Measurements from ENCODE around the gene BCR. TPM values are rescaled to one million over a fixed set of nuclear protein-coding genes. Genes with fewer than 3 reads are reported as not detected.

Gene BCR
- total and polyA plus RNA-seq, 2 experiments from 2014 or later: 38.8 to 42.2 TPM

DNA sequence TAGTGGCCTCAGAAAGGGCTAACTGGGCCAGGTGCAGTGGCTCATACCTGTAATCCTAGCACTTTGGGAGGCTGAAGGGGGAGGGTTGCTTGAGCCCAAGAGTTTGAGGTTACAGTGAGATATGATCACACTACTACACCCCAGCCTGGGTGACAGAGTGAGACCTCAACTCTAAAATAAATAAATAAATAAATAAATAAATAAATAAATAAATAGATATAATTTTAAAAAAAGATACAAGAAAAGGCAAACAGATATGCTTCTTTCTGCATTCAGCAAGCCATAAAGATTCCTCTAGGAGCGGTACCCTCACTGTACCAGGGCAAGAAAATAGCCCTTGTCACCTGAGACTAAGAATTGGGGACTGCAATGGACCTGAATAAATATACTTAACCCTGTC lies 37.2 kb upstream of the BCR start:
- Histone ChIP-seq H3K36me3 (replicated peaks; ENCODE audit: insufficient read depth, low read depth) (no peaks in the 10 kb centered on the region), H2AFZ (no peak overlapping the region), H3K79me2 (no peaks in the 10 kb centered on the region), H3K9me3 (ENCODE audit: low read depth) (no peaks in the 10 kb centered on the region), H3K9me2 (replicated peaks; ENCODE audit: insufficient read depth) (no peaks in the 10 kb centered on the region), H3K4me1 (ENCODE audit: insufficient read depth) (peaks cover 21% of the 10 kb centered on the region), H3K27ac (no peak overlapping the region), H3K4me2 (no peak overlapping the region), H3K27me3 (no peaks in the 10 kb centered on the region), H3K4me3 (no peak overlapping the region), H4K20me1 (ENCODE audit: insufficient read depth, poor library complexity, severe bottlenecking) (no peaks in the 10 kb centered on the region)
- 96% methylated on average over 1 of the region's 1 CpG for WGBS (ENCODE audit: low lambda C conversion rate, missing lambda C conversion rate)
- no peak for DNase-seq (ENCODE audit: low spot score)
- TF ChIP-seq, protein P1, sequence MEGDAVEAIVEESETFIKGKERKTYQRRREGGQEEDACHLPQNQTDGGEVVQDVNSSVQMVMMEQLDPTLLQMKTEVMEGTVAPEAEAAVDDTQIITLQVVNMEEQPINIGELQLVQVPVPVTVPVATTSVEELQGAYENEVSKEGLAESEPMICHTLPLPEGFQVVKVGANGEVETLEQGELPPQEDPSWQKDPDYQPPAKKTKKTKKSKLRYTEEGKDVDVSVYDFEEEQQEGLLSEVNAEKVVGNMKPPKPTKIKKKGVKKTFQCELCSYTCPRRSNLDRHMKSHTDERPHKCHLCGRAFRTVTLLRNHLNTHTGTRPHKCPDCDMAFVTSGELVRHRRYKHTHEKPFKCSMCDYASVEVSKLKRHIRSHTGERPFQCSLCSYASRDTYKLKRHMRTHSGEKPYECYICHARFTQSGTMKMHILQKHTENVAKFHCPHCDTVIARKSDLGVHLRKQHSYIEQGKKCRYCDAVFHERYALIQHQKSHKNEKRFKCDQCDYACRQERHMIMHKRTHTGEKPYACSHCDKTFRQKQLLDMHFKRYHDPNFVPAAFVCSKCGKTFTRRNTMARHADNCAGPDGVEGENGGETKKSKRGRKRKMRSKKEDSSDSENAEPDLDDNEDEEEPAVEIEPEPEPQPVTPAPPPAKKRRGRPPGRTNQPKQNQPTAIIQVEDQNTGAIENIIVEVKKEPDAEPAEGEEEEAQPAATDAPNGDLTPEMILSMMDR (IDR thresholded peaks at IDR 0.05; ENCODE audit: poor library complexity): no peak
- TF ChIP-seq EZH2 (IDR thresholded peaks at IDR 0.05; ENCODE audit: borderline replicate concordance) (no peak), EZH2phosphoT487 (IDR thresholded peaks at IDR 0.05; ENCODE audit: low read depth, severe bottlenecking, unreplicated experiment) (no peak)

DNA sequence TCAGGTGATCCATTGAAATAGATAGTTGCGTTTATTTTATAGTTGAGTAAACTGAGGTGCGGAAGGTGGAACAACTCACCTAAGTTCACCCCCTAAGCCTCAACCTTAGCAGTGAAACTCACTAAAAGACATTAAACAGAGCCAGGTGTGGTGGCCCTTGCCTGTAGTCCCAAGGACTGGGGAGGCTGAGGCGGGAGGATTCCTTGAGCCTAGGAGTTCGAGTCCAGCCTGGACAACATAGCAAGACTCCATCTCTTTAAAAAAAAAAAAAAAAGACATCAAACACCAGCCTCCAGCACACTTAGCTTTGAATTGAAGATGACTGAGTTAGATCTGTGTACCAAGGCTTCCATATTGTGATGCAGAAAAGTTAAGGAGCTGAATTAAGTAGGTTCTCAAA lies 35.9 kb upstream of the BCR start:
- H3K36me3 ChIP-seq (replicated peaks; ENCODE audit: insufficient read depth, low read depth): no peaks in the 10 kb centered on the region
- no peaks in the 10 kb centered on the region for H4K20me1 ChIP-seq (ENCODE audit: insufficient read depth, poor library complexity, severe bottlenecking)
- no peak for TF ChIP-seq EZH2 (IDR thresholded peaks at IDR 0.05; ENCODE audit: borderline replicate concordance)
- TF ChIP-seq, protein P1 (IDR thresholded peaks at IDR 0.05; ENCODE audit: poor library complexity): no peak
- TF ChIP-seq EZH2phosphoT487 (IDR thresholded peaks at IDR 0.05; ENCODE audit: low read depth, severe bottlenecking, unreplicated experiment): no peak
- H3K9me3 ChIP-seq (ENCODE audit: low read depth): no peaks in the 10 kb centered on the region
- no peak overlapping the region for H3K27ac ChIP-seq
- H3K9me2 ChIP-seq (replicated peaks; ENCODE audit: insufficient read depth): no peaks in the 10 kb centered on the region
- no peak overlapping the region for H2AFZ ChIP-seq
- H3K4me3 ChIP-seq: no peak overlapping the region
- peak overlapping the region; percentile 80 for H3K4me2 ChIP-seq
- no peaks in the 10 kb centered on the region for H3K27me3 ChIP-seq
- peaks cover 21% of the 10 kb centered on the region for H3K4me1 ChIP-seq (ENCODE audit: insufficient read depth)
- no peaks in the 10 kb centered on the region for H3K79me2 ChIP-seq
- DNase-seq (ENCODE audit: low spot score): no peak
- 89% methylated on average over 4 of the region's 4 CpGs for WGBS (ENCODE audit: low lambda C conversion rate, missing lambda C conversion rate)

DNA sequence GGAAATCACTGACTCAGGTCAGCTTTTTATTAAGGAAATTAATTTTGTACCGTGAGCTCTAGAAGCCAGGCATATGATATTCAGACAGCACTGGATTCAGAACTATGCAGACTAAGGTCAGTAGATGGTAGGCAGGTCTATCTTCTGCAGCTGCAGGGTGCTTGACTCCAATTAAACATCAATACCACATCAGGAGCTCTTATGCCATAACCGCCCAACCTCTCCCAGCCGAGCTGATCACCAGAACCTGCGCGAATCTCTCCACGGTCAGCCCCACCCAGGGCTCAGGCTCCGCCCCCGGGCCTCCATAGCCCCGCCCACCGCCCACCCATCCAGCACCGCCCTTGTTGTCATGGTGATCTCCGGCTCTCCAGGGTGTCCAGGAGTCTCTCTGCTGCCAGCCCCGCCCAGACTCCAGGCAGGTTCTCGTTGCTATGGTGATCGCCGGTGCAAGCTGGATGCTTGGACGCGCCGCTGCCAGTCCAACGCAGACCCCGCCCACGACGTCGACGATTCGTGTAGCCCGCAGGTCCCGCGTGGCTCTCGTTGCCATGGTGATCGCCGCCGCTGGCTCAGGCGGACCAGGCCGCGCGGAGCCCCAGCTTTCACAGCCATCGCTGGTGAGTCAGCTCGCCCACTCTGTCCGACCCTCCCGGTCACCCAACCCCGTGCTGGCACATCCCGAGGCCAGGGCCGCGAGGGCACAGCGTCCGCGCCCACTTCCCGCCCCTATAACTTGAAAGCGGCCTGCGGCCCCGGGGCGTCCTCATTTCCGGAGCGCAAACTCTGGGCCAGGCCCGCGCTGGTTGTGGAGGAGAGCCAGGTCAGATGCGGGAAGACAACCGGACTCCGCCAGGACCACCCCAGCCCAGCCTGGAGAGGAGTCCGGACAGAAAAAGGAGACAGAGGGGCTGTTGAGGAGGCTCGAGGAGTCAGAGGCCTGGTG lies 35.1 kb upstream of the BCR start, which contains the start of gene RAB36:
Gene RAB36 (plus strand): TSS at position 546 of the 946 bp plus-strand sequence. CDS start 1,140 bp downstream, outside the sequence.
- Histone ChIP-seq H3K4me1 (ENCODE audit: insufficient read depth) (peaks cover 21% of the 10 kb centered on the region), H3K9me2 (replicated peaks; ENCODE audit: insufficient read depth) (no peaks in the 10 kb centered on the region), H3K79me2 (no peaks in the 10 kb centered on the region), H3K27ac (peak within 1 kb of the TSS; percentile 36), H3K4me2 (peak within 1 kb of the TSS; percentile 80), H4K20me1 (ENCODE audit: insufficient read depth, poor library complexity, severe bottlenecking) (no peaks in the 10 kb centered on the region), H3K9me3 (ENCODE audit: low read depth) (no peaks in the 10 kb centered on the region), H3K36me3 (replicated peaks; ENCODE audit: insufficient read depth, low read depth) (no peaks in the 10 kb centered on the region), H2AFZ (peak within 1 kb of the TSS; percentile 39), H3K4me3 (peak within 1 kb of the TSS; percentile 9), H3K27me3 (no peaks in the 10 kb centered on the region)
- TF ChIP-seq, protein P1 (IDR thresholded peaks at IDR 0.05; ENCODE audit: poor library complexity): no peak
- TF ChIP-seq EZH2phosphoT487 (IDR thresholded peaks at IDR 0.05; ENCODE audit: low read depth, severe bottlenecking, unreplicated experiment): no peak
- no peak for TF ChIP-seq EZH2 (IDR thresholded peaks at IDR 0.05; ENCODE audit: borderline replicate concordance)
- DNase-seq (ENCODE audit: low spot score): peak; percentile 100
- 6% methylated on average over 62 of the region's 62 CpGs for WGBS (ENCODE audit: low lambda C conversion rate, missing lambda C conversion rate)

Data from hepatocyte (in vitro differentiated cells).